NCI-H226 (cell line): ENCODE measurements around the gene KATNAL2.
"Not testable (repeated sequence)": the region's sequence is repeated elsewhere in the genome, so short reads cannot be mapped to it uniquely, and the experiment has no call there.

ENCODE experiments used
- DNase-seq: peaks from one replicate; pipeline ENCODE4 v3.0.0-alpha.2; 2015

The KATNAL2 gene

DNA sequence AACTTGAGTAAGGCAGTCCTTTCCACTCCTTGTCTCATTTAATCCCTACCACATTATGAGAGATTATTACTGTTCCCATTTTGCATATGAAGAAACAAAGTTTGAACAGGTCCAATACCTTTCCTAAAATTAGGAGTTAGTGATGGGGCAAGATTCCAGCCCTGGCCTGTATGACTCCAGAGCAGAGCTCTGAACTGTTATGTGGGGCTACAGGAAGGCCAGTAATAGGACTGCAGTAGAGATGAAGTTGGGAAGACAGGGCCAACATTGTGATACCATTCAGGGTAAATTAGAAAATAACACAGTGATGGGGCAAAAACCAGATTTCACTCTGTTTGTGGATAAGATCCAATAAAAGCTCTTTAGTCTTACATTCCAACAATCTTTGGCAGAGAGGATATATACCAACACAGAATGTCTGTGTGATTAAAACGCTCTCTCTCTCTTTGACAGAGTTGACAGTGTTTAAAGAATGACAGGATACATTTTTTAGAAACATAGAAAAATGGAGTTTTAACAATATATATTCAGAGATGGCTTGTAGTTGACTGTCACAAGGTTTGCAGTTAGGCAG, 22.7 kb downstream of the KATNAL2 start:
- no peak for DNase-seq

- no peak for DNase-seq
These were observed 25.2 kb downstream of the KATNAL2 start for GRCh38 chr18:46942646-46943045.

DNA sequence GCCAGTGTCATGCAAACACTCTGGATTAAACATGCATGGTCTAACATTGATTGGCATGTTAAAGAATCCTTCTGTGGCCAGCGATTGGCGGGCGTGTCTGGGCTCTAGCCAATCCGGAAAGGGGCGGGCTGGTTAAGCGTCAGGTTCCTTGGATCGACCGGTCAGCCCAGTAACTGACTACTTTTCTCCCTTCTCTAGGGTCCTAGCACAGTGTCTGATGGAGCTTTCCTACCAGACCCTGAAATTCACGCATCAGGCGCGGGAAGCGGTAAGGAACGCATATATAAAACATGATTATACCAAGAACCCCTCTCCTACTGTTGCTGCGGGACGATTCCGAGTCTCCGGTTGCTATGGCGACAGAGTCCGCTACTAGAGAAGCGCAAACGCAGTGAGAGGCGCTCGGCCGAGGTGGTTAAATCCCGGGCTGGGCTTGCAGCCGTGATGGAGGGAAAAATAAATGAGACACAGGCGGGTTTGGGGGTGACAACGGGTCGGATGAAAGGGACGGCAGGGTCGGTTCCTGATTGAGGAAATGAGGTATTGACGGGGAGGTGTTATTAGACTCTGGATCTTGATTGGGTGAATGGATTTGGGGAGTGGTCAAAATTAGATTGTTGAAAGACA, 29.4 kb downstream of the KATNAL2 start:
- DNase-seq, result peak; percentile 66

DNA sequence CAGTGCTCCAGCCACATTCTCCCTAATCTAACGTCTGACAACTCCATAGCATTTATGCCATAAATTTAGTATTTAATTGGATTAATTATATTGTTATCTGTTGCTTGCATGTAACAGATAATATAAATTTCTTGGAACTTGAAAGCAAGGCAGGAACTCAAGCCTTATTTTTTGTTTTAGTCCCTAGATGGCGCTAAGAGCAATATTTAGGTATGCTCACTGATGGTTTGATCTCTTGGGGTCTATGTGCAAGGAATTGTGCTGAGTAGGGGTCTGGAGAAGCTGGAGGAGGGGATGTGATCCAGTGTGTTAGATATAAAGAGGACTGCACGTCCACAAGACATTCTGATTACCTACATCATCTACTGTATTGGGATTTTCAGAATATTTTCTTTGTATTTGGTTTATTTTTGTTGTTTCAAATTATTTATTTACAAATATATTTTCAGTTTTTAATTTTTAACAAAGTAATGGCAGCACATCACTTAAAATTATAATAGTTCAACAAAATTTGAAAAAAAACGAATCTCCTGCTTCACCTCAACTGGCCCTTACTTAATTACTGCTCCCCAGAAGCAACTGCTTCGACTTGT, 32.8 kb downstream of the KATNAL2 start:
- no peak for DNase-seq

DNA sequence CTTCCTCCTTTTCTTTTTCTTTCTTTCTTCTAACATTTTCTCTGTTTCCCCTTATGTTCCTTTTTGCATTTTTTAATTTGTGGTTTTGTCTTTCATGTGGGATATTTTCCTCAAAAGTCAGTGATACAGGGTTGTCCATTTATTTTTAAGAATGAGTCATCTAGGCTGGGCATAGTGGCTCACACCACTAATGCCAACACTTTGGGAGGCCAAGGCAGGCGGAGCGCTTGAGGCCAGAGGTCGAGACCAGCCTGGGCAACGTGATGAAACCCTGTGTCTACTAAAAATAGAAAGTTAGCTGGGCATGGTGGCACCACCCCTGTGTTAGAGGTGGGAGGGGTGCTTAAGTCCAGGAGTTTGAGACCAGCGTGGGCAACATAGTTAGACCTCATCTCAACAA, 35.8 kb downstream of the KATNAL2 start:
- no peak for DNase-seq

DNA sequence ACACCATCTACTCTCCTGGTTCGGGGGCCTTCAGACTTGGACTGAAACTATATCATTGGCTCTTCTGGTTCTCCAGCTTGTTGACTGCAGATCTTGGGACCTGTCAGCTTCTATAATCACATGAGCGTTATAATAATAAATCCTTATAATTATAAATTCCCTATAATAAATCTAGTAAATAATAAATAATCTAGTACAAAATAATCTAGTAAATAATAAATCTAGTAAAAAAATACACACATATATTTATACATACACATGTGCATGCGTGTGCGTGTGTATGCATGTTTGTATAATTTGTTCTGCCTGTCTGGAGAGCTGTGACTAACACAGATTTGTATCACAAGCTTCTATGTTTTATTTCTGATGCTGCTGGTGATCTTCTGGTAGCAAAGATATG, 40.8 kb downstream of the KATNAL2 start:
- DNase-seq, result no peak

GRCh38 chr18:46963656-46964578, 46.5 kb downstream of the KATNAL2 start:
- DNase-seq, result not testable (repeated sequence)

DNA sequence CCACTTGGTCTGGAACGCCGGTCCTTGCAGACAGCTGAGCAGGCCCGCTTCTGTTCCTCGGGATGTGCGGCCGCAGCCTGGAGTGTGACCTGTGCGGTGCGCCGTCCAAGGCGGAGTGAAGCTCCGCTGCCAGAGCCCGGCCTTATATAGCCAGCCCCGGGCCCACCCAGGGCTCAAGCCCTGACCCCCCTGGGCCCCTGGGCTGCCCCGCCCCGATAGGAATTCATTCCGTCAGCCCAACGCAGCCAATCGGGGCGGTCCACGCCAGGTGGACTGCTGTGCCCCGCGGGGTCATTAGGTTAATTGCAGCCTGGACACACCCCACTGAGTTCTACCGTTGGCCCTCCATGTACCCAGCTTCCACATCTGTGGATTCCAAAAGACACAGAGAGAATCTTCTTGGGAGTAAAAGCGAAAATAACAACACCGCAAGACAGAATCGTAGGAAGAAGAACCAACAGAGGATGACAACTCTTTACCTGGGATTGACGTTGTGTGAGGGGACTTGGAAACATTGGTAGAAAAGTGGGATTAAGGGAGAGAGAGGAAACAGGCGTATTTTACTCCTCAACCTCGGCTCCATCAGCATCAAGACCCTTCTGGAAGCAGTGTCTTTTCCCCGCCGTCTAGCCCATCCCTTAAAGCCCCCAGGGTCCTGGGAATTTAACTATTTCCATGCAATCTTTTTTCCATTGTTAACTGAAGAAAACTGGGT, 47.3 kb downstream of the KATNAL2 start:
- DNase-seq, result not testable (repeated sequence)

DNA sequence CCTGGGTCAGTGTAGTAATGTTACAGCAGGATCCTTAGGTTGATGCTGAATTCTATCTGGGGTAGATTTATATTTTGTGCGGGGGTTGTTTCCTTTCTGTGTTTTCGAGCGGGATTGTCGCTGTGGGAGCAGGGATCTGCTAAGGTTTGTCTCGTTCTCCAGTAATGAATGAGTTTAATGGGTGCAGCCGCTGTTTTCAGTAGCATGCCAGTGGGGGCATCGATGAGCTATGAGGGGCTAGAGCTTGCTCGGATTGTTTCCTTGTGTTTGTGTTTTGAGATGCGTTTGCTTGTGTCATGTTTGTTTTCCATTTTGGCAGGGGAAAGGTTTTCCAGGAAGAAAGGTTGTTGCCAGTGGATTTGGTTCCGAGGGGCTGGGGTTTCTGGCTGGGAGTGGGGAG, 48.9 kb downstream of the KATNAL2 start:
- DNase-seq, result not testable (repeated sequence)

- not testable (repeated sequence) for DNase-seq
These were observed 52.1 kb downstream of the KATNAL2 start for GRCh38 chr18:46969551-46969950.

DNA sequence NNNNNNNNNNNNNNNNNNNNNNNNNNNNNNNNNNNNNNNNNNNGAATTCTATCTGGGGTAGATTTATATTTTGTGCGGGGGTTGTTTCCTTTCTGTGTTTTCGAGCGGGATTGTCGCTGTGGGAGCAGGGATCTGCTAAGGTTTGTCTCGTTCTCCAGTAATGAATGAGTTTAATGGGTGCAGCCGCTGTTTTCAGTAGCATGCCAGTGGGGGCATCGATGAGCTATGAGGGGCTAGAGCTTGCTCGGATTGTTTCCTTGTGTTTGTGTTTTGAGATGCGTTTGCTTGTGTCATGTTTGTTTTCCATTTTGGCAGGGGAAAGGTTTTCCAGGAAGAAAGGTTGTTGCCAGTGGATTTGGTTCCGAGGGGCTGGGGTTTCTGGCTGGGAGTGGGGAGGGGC, 102.5 kb downstream of the KATNAL2 start:
- not testable (repeated sequence) for DNase-seq

GRCh38 chr18:47020757-47021156, 103.4 kb downstream of the KATNAL2 start:
- not testable (repeated sequence) for DNase-seq

GRCh38 chr18:47022821-47023220, 105.4 kb downstream of the KATNAL2 start:
- not testable (repeated sequence) for DNase-seq

DNA sequence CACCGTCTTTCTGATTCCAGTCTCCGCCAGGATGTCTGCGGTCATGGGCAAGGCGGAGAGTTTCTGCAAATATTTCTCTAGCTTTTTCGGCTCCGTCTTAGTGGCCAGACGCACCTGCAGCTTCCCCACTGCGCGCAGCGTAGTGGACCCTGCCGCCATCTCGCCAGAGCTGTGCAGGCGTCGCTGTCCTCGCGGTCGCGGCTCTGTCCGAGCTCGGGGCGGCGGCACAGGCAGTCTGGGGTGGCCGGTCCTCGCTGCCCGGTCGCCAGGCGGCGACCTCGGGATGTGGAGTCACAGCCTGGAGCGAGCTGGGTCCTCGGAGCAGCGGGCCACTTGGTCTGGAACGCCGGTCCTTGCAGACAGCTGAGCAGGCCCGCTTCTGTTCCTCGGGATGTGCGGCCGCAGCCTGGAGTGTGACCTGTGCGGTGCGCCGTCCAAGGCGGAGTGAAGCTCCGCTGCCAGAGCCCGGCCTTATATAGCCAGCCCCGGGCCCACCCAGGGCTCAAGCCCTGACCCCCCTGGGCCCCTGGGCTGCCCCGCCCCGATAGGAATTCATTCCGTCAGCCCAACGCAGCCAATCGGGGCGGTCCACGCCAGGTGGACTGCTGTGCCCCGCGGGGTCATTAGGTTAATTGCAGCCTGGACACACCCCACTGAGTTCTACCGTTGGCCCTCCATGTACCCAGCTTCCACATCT, 106.5 kb downstream of the KATNAL2 start:
- DNase-seq, result not testable (repeated sequence)

GRCh38 chr18:47025557-47026174, 108.3 kb downstream of the KATNAL2 start:
- DNase-seq, result not testable (repeated sequence)

DNA sequence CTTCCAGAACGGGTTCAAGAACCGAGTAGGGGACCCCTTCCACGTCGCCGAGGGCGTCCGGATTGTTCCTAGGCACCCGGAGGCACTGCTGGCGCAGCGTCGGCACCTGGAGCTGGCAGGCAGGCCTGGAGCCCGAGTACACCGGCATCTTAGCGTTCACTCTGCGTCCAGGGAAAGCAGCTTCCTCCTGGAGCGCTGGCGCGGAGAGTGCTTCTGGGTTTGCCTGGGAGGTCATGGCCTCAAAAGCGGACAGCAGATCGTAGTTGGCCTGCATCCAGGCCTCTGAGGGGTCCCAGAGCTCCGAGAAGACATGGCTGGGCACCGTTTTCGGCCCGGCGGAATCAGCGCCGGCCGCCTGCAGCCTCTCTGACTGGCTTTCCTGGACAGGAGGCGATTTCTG, 111.3 kb downstream of the KATNAL2 start:
- not testable (repeated sequence) for DNase-seq

GRCh38 chr18:47029684-47030353, 112.4 kb downstream of the KATNAL2 start:
- not testable (repeated sequence) for DNase-seq

- not testable (repeated sequence) for DNase-seq
These were observed 113.5 kb downstream of the KATNAL2 start for GRCh38 chr18:47030887-47031286.

DNA sequence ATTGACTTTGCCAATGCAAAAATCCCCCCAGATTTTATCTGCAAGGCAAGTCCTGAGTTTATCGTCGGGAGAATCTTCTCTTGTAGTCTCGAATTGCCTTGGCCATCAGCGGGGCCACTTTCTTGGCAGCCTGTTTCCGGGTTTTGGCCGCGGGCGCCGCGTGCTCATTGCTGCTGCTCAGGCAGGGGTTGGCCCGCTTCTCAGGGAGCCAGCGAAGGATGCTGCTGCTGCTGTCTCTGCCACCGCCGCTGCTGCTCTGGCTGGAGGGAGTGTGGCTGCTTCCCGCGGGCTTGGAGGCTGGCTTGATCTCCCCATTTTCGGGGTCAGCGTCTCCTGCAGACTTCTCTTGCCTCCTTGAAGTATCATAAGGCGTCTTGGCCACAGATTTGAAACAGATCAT, 115.5 kb downstream of the KATNAL2 start:
- DNase-seq, result no peak

DNA sequence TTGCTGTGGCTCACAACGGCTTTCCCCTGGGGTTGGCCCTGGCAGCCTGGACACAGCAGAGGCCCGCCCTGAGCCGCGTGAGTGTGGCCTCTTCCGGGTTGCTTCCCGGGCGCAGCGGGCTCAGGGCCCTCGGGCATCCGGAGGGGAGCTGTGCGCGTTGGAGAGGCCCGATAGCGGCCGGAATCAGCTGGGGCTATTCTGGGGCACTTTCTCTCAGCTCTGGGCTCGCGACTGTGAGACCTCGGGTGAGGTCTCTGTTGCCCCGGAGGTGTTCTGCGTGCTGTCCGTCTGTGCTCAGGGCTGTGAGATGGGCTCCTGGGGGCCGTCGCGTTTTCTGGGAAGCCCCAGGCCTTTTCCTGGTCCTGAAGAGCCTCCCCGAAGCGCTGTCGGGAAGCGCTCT, 117.2 kb downstream of the KATNAL2 start:
- not testable (repeated sequence) for DNase-seq

DNA sequence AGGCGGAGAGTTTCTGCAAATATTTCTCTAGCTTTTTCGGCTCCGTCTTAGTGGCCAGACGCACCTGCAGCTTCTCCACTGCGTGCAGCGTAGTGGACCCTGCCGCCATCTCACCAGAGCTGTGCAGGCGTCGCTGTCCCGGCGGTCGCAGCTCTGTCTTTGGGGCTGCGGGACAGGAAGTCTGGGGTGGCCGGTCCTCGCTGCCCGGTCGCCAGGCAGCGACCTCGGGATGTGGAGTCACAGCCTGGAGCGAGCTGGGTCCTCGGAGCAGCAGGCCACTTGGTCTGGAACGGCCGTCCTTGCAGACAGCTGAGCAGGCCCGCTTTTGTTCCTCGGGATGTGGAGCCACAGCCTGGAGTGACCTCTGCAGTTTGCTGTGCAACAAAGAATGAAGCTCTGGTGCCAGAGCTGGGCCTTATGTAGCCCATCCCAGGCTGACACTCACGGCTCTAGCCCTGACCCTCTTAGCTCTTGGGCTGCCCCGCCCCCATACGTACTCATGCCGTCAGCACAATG, 117.8 kb downstream of the KATNAL2 start, which contains the start of gene ELOA2:
ELOA2 (minus strand) TSS at position 466 of the 516 bp plus-strand sequence; CDS start at position 109, 357 bp downstream.
- no peak for DNase-seq
